Keratinocyte (primary cell): Measurements from ENCODE around the gene KIF13A. TPM values are rescaled to one million over a fixed set of nuclear protein-coding genes. Genes with fewer than 3 reads are reported as not detected.
"Not testable (repeated sequence)": the region's sequence is repeated elsewhere in the genome, so short reads cannot be mapped to it uniquely, and the experiment has no call there.

Experiments
- DNase-seq: peaks from one replicate; pipeline ENCODE4 v3.0.0-alpha.2; 2011; ENCODE audit warnings: low read depth, missing footprints, low spot score
- FAIRE-seq: peaks from 2 replicates; lab custom pipeline; 2011; peaks lifted over from hg19 to GRCh38; lab: Jason Lieb, UNC
- H2AFZ ChIP-seq: 2 replicates; pipeline ENCODE4 v1.6.0; 2012; ENCODE audit warnings: low read length, control low read depth, inconsistent platforms; ENCODE audit not compliant: control insufficient read depth
- H3K27ac ChIP-seq: 2 replicates; pipeline ENCODE4 v1.5.1; 2011; ENCODE audit warnings: low read length; ENCODE audit not compliant: control insufficient read depth, insufficient read depth
- H3K27me3 ChIP-seq: 3 replicates; pipeline ENCODE4 v1.6.0; 2011; ENCODE audit warnings: low read length; ENCODE audit not compliant: control insufficient read depth, insufficient read depth; ENCODE audit errors: extremely low read depth
- H3K36me3 ChIP-seq, 2 experiments: 2 replicates in 1 of 2; 3 replicates in 1 of 2; pipeline ENCODE4 v1.5.1; 2011; ENCODE audit warnings: low read length in 2 of 2, mild to moderate bottlenecking in 1 of 2; ENCODE audit not compliant: control insufficient read depth in 2 of 2, insufficient read depth in 2 of 2; ENCODE audit errors: extremely low read depth in 1 of 2
- H3K4me1 ChIP-seq: 3 replicates; pipeline ENCODE4 v1.5.1; 2011; ENCODE audit warnings: low read length; ENCODE audit not compliant: control insufficient read depth, insufficient read depth; ENCODE audit errors: extremely low read depth
- H3K4me2 ChIP-seq: 3 replicates; pipeline ENCODE4 v1.6.0; 2011; ENCODE audit warnings: low read depth, low read length; ENCODE audit not compliant: control insufficient read depth, insufficient read depth; ENCODE audit errors: extremely low read depth
- H3K4me3 ChIP-seq, 3 experiments: fragments of 200-600 bp in 1 of 3; sonication (generic) in 1 of 3; 2 replicates in 2 of 3; 3 replicates in 1 of 3; pipeline ENCODE4 v1.5.1; 2011 to 2016; ENCODE audit warnings: low read length in 3 of 3, mild to moderate bottlenecking in 3 of 3, control low read depth in 2 of 3, inconsistent platforms in 1 of 3, low read depth in 1 of 3, mixed read lengths in 1 of 3, mixed run types in 1 of 3, moderate library complexity in 1 of 3; ENCODE audit not compliant: control insufficient read depth in 2 of 3, insufficient read depth in 2 of 3; ENCODE audit errors: extremely low read depth in 1 of 3
- H3K79me2 ChIP-seq: 2 replicates; pipeline ENCODE4 v1.6.0; 2012; ENCODE audit warnings: low read length; ENCODE audit not compliant: control insufficient read depth, insufficient read depth
- H3K9ac ChIP-seq: 3 replicates; pipeline ENCODE4 v1.6.0; 2011; ENCODE audit warnings: low read length; ENCODE audit not compliant: control insufficient read depth, insufficient read depth; ENCODE audit errors: extremely low read depth
- H3K9me1 ChIP-seq: 3 replicates; pipeline ENCODE4 v1.6.0; 2011; ENCODE audit warnings: low read length; ENCODE audit not compliant: control insufficient read depth, insufficient read depth; ENCODE audit errors: extremely low read depth
- H3K9me3 ChIP-seq: 2 replicates; pipeline ENCODE4 v1.5.1; 2012; ENCODE audit warnings: low read depth, low read length; ENCODE audit not compliant: control insufficient read depth
- H4K20me1 ChIP-seq: 3 replicates; pipeline ENCODE4 v1.6.0; 2011; ENCODE audit warnings: low read length; ENCODE audit not compliant: control insufficient read depth, insufficient read depth; ENCODE audit errors: extremely low read depth
- EZH2 ChIP-seq: IDR thresholded peaks from one replicate; pipeline ENCODE4 v1.6.1; 2012; ENCODE audit warnings: inconsistent platforms, mild to moderate bottlenecking, low read length, moderate library complexity
- dilution Hi-C: fragments of 300-500 bp; cut with MboI; formaldehyde crosslinking; loops from one replicate; pipeline ENCODE4 v1.7.0; 2020; ENCODE audit warnings: low sequenced_read_pairs; ENCODE audit not compliant: extremely low pct_ligation_motif_present
- polyA plus RNA-seq, 5 experiments: library from polyadenylated mRNA; depleted of rRNA in 3 of 5; stranded (reverse) in 3 of 5; stranded (forward) in 1 of 5; unstranded in 1 of 5; fragments of >200 nt; gene quantifications; 1 replicate in 1 of 5; 2 replicates in 3 of 5; 3 replicates in 1 of 5; pipeline versions ENCODE4 v1.2.1 to v1.2.3, GENCODE V29; 2011 to 2012; ENCODE audit warnings: missing spikeins in 2 of 5, low read depth in 1 of 5, low replicate concordance in 1 of 5
- TF ChIP-seq, protein P1 (sequence below), 3 experiments: IDR thresholded peaks in 1 of 3; conservative IDR thresholded peaks in 1 of 3; optimal IDR thresholded peaks in 1 of 3; 2 replicates in 2 of 3; 3 replicates in 1 of 3; pipeline versions ENCODE3 to v1.5.1; 2011; ENCODE audit warnings: low read length in 3 of 3, mild to moderate bottlenecking in 3 of 3, moderate library complexity in 2 of 3, control low read depth in 1 of 3, inconsistent platforms in 1 of 3; ENCODE audit not compliant: insufficient read depth in 2 of 3; ENCODE audit errors: extremely low read depth in 1 of 3

The KIF13A gene
- polyA plus RNA-seq, 1 donor (not counting 4 experiments of a cell fraction or from before 2014, with no cell fraction given) = 96.2 TPM

DNA sequence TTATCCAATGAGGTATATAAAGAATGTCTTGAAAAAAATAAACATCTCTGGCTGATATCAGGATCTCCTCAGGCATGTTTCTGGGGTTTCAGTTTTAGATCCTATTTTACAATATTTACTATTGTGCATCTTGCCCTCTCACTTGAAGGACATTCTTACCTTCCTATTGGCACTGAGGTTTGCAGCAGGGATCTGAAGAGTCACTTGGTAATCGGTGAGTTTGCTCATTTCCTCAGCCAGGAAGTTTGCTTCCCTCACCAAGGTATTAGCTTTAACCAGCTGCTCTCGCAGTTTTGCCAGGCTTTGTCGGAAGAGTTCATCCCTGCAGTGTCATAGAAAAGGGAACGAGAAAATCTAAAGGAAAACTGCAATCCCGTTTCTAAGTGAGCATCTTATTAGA is 178.8 kb downstream of the KIF13A start:
- no peaks in the 10 kb centered on the region for H3K9me1 ChIP-seq
- H3K4me1 ChIP-seq = no peaks in the 10 kb centered on the region
- no peaks in the 10 kb centered on the region for H3K9me3 ChIP-seq
- H4K20me1 ChIP-seq = no peaks in the 10 kb centered on the region
- no peak overlapping the region for H3K9ac ChIP-seq
- H3K27me3 ChIP-seq = no peaks in the 10 kb centered on the region
- DNase-seq (no peak), FAIRE-seq (no peak)
- dilution Hi-C loops = no loop called here
- no peak overlapping the region for H3K27ac ChIP-seq
- H3K4me2 ChIP-seq = no peak overlapping the region
- H3K79me2 ChIP-seq = no peaks in the 10 kb centered on the region
- H3K4me3 ChIP-seq = no peak overlapping the region
- H3K36me3 ChIP-seq = peaks cover 13% of the 10 kb centered on the region in 2 experiments
- TF ChIP-seq, protein P1, sequence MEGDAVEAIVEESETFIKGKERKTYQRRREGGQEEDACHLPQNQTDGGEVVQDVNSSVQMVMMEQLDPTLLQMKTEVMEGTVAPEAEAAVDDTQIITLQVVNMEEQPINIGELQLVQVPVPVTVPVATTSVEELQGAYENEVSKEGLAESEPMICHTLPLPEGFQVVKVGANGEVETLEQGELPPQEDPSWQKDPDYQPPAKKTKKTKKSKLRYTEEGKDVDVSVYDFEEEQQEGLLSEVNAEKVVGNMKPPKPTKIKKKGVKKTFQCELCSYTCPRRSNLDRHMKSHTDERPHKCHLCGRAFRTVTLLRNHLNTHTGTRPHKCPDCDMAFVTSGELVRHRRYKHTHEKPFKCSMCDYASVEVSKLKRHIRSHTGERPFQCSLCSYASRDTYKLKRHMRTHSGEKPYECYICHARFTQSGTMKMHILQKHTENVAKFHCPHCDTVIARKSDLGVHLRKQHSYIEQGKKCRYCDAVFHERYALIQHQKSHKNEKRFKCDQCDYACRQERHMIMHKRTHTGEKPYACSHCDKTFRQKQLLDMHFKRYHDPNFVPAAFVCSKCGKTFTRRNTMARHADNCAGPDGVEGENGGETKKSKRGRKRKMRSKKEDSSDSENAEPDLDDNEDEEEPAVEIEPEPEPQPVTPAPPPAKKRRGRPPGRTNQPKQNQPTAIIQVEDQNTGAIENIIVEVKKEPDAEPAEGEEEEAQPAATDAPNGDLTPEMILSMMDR (optimal IDR thresholded peaks at IDR 0.05 in 1 of 3, IDR thresholded peaks at IDR 0.05 in 1 of 3, conservative IDR thresholded peaks at IDR 0.05 in 1 of 3; ENCODE audit: extremely low read depth in 1 of 3, insufficient read depth in 2 of 3, low read length in 3 of 3) = no peak
- TF ChIP-seq EZH2 = no peak
- no peak overlapping the region for H2AFZ ChIP-seq

DNA sequence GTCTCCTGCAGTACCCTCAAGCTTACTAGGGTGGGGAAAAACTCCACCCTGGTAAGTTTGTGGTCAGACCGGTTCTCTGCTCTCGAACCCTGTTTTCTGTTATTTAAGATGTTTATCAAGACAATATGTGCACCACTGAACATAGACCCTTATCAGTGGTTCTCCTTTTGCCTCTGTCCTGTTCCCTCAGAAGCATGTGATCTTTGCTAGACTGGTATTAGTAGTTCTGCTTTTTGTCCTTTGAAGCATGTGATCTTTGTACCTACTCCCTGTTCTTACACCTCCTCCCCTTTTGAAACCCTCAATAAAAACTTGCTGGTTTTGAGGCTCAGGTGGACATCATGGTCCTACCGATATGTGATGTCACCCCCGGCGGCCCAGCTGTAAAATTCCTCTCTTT is 180.0 kb downstream of the KIF13A start:
- H4K20me1 ChIP-seq, H3K4me1 ChIP-seq, H3K9ac ChIP-seq, H3K27ac ChIP-seq, FAIRE-seq, H3K4me3 ChIP-seq, DNase-seq, H2AFZ ChIP-seq, H3K79me2 ChIP-seq, H3K4me2 ChIP-seq, H3K9me3 ChIP-seq, dilution Hi-C loops, H3K9me1 ChIP-seq, H3K27me3 ChIP-seq: not testable (repeated sequence)
- peaks cover 13 to 17% of the 10 kb centered on the region in 2 experiments for H3K36me3 ChIP-seq

DNA sequence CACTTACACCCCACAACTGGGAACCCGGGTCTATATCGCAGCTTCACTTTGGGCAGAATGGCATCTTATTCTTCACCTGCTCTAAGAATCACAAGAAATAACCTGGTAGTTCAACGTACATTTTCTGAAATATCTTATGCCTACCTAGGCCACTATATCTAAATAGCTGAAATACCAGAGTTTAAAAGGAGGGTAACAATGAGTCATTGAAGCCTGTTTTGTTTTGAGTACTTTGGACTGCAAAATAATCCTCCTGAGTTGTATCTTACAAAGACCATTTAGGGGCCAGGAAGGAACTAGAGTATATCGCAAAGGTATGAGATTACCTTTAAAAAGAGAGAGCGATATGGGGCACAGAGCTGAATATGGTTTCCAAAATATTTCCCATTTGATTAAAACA is 184.0 kb downstream of the KIF13A start:
- H3K27ac ChIP-seq = no peak overlapping the region
- no peak overlapping the region for H3K4me2 ChIP-seq
- dilution Hi-C loops = no loop called here
- no peak overlapping the region for H2AFZ ChIP-seq
- DNase-seq = no peak
- no peak for FAIRE-seq
- H3K4me3 ChIP-seq = no peak overlapping the region
- no peak overlapping the region for H3K9ac ChIP-seq
- TF ChIP-seq, protein P1 (optimal IDR thresholded peaks at IDR 0.05 in 1 of 3, IDR thresholded peaks at IDR 0.05 in 1 of 3, conservative IDR thresholded peaks at IDR 0.05 in 1 of 3; ENCODE audit: extremely low read depth in 1 of 3, insufficient read depth in 2 of 3, low read length in 3 of 3) = no peak
- no peaks in the 10 kb centered on the region for H3K4me1 ChIP-seq
- no peaks in the 10 kb centered on the region for H3K9me1 ChIP-seq
- no peaks in the 10 kb centered on the region for H3K79me2 ChIP-seq
- H4K20me1 ChIP-seq = no peaks in the 10 kb centered on the region
- H3K9me3 ChIP-seq = no peaks in the 10 kb centered on the region
- H3K27me3 ChIP-seq = no peaks in the 10 kb centered on the region
- H3K36me3 ChIP-seq = peaks cover 27 to 43% of the 10 kb centered on the region in 2 experiments
